ENCODE measurements around the gene NFXL1.

Gene NFXL1

DNA sequence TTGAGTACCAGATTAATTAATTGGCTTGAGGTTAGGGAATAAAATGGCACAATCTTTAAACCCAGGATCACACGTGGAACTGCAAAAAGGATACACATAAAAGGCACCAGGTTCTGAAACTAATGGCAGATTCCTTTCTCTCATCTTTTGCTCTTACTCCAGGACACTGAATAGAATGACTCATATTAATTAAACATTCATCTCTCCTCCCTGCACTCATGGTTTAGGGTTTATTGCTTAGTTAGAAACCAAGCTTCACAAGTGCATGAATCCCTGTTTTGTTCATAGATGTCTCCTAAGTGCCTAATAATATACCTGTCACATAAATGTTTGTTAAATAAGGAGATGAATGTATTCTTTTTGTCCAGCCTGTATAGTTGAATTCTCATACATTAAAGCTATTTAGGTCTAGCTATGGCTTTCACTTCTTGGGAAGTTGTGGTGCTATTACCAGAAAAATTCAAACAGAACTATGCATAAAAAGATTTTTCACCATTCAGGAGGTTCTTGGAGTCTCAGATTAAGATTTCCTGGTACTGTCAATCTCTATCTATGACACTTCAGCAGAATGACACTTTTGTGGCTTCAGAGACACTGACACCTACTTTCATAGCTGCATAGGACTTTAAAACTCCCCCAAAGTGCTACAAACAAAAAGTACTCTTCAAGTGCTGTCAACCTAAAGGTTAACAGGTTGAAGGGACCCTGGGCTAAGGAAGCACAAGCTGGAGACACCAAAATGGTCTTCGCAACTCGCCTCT is 83.9 kb downstream of the NFXL1 start:
- DNase-seq, result no peak

DNA sequence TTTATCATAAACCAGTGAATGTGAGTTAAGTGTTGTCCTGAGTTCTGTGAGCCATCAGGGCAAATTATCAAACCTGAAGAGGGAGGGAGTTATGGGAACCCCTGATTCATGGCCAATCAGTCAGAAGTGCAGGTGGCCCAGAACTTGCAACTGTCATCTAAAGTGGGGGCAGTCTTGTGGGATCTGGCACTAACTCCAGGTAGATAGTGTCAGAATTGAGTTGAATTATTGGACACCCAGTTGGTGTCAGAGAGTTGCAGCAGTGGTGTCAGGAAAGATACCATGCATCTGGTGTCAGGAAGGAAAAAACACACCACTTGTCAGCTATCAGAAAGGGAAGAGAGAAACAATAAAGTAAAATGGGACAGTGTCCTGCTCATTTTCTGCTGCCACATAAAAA is 84.9 kb downstream of the NFXL1 start:
- DNase-seq, result no peak

- no peak for DNase-seq
Measured at GRCh38 chr4:47827343-47828047, 86.9 kb downstream of the NFXL1 start.

GRCh38 chr4:47824840-47825239 is 89.5 kb downstream of the NFXL1 start:
- no peak for DNase-seq

DNA sequence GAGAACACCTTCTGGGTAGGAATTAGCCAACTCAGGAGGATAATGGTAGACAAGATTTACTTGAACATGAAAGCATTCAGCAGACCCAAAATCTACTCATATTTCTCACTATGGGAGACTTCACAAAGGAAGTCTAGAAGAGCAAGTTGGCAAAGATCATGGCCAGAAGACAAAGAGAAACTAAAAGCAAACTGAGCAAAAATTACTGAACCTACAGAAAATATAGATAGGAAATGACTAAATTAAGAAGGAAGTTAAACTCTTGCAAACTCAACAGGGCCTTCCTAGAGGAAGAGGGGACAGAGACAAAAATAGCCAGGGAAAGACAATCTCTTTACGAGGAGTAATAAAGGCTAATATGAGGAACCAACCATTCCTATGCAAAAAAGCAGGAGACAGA is 95.2 kb downstream of the NFXL1 start:
- no peak for DNase-seq

GRCh38 chr4:47817275-47817674 is 97.1 kb downstream of the NFXL1 start:
- no peak for DNase-seq

DNA sequence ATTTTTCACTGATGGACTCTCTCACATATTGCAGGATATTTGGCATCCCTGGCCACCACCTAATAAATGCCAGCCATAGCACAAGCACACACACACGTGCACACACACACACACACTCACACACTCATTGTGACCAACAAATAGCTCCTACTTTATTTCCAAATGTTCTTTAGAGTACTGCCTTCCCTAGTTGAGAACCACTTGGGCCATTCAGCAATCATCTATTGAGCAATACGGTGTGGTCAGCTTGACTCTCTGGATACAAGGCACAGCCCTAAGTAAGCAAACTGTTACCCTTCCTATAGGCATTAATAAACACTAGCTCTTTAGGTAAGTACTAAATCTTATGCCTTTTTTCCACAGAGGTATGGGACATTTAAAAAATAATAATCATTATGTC is 97.6 kb downstream of the NFXL1 start:
- DNase-seq, result no peak

DNA sequence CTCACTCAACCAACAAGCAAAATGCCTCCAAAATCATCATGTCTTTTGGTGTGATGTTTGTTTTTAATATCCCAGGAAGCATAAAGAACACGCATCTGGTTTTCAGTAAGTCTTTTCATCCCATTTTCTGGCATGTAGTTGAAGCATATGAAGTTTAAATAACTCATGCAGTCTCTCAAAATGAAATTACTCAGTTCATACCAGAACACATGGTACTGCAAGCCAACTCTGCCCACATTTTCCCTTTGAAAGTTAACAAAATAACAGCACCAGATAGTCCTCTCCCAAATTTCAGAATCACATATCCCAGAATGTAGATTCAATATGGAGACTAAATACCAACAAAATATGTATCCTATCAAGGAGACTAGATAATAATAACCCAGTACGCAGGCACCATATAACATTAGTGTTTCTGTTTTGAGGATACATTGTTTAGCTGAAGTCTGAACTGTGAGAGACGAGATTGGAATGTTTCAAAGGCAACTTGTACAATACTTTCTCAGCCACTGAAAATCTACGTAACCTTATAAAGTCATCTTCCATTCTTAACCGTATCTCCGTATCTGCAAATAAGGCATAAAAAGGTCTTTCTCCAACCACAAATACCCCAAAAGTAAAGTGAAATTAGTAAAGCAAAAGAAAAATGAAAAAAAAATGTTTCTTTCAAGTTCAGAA is 99.6 kb downstream of the NFXL1 start:
- DNase-seq, result no peak

GRCh38 chr4:47809654-47810203 is 104.7 kb downstream of the NFXL1 start:
- DNase-seq, result no peak

GRCh38 chr4:47804598-47804997 is 109.8 kb downstream of the NFXL1 start:
- DNase-seq, result no peak

GRCh38 chr4:47801481-47802002 is 112.8 kb downstream of the NFXL1 start:
- DNase-seq, result no peak

GRCh38 chr4:47798165-47798564 is 116.2 kb downstream of the NFXL1 start:
- DNase-seq, result no peak
